22Rv1 (cell line): ENCODE measurements around the gene TRH.

Experiments
- H3K27ac ChIP-seq: fragments of 450-650 bp; 2 replicates; pipeline ENCODE4 v1.5.1; 2017
- ZFX ChIP-seq: fragments of 450-650 bp; IDR thresholded peaks from 2 replicates; pipeline ENCODE4 v1.6.1; 2017; ENCODE audit warnings: antibody characterized with exemption, borderline replicate concordance
- TF ChIP-seq, protein P1 (sequence below): fragments of 450-650 bp; IDR thresholded peaks from 2 replicates; pipeline ENCODE4 v1.5.1; 2017; ENCODE audit warnings: mild to moderate bottlenecking

Gene TRH

DNA sequence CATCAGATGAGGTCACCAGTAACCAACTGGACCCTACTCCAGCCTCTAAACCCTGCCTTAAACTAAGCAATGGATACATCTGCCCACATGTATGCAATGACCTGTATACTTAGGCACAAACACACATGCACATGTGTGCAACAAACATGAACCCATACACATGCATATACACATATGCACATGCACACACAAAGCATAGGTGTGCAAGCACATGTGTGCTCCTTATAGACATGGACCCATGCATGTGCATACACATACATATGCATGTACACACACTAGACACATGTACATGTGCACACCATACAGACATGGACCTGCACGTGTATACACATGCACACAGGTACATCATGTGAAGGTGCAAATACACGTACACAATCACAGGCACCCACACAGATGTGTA lies 8.6 kb upstream of the TRH start:
- no peak overlapping the region for H3K27ac ChIP-seq
- TF ChIP-seq, protein P1, sequence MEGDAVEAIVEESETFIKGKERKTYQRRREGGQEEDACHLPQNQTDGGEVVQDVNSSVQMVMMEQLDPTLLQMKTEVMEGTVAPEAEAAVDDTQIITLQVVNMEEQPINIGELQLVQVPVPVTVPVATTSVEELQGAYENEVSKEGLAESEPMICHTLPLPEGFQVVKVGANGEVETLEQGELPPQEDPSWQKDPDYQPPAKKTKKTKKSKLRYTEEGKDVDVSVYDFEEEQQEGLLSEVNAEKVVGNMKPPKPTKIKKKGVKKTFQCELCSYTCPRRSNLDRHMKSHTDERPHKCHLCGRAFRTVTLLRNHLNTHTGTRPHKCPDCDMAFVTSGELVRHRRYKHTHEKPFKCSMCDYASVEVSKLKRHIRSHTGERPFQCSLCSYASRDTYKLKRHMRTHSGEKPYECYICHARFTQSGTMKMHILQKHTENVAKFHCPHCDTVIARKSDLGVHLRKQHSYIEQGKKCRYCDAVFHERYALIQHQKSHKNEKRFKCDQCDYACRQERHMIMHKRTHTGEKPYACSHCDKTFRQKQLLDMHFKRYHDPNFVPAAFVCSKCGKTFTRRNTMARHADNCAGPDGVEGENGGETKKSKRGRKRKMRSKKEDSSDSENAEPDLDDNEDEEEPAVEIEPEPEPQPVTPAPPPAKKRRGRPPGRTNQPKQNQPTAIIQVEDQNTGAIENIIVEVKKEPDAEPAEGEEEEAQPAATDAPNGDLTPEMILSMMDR, result no peak
- TF ChIP-seq ZFX, result no peak

DNA sequence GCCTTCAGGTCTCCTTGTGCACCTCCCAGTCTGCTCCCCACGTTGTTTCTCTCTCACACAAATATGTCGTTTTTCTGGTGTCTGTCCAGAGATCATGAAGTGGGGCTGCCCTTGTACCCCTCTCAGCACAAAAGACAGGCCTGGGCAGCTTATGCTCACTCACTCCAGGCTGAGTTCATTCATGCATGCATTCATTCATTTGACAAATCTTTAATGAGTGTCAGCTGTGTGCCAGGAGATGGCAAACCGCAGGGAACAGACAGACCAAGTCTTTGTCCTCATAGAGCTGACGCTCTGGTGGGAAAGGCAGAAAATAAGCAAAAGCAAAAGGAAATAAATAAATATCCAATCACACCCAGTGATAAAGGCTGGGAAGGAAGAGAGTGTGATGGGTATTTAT lies 7.6 kb upstream of the TRH start:
- H3K27ac ChIP-seq, result no peak overlapping the region
- no peak for TF ChIP-seq ZFX
- TF ChIP-seq, protein P1, result no peak

DNA sequence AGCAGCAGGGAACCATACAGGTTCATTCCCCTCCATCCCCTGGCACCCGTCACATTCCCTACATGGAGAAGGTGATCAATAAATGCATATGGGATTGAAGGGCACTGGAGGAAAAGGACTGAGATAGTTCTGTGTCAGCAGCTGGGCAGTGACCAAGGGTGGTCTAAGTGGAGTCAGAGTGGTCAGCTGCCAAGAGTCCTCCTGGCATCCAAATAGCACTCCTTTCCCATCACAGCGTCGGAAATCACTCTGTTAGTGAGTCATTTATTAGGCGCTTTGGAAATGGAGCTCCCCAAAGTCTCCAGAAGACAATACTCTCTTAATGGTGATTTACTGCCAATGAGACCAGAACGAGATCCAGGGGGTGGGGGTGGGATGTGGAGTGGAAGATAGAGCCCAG lies 6.8 kb upstream of the TRH start:
- no peak for TF ChIP-seq ZFX
- TF ChIP-seq, protein P1, result no peak

DNA sequence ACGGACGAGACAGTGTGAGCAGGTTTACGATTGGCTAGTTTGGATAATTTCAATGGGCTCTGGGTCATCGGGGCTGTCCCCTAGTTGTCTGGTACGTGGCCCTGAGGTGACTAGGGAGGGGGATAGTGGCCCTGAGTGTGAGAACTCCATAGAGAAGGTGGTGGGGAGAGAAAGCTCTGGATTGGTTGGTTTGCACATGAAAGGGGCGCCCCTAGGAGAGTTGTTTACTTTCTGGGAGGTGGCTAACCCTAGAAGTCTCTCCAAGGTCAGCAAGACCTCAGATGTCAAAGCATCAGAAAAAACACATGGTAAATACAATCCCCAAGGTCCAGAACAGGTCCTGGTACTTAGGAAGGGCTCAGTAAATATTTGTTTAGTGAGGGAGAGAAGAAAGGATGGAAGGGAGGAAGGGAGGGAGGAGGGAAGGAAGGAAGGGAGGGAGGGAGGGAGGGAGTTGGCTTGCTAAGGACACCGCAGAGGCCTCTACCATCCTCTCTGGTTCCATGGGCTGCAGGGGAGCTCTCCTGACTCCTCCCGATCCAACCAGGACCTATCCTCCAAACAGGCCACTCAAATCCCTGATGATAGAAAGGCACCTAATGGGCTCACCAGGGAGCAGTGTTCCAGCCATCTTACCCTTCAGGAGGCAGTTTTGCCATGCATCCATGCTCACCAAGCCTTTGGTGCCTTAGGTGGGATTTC lies 3.0 kb upstream of the TRH start:
- no peak for TF ChIP-seq ZFX
- TF ChIP-seq, protein P1, result no peak
- no peak overlapping the region for H3K27ac ChIP-seq

More for the DNA sequence above, 6.8 kb upstream of the TRH start:
- no peak overlapping the region for H3K27ac ChIP-seq

DNA sequence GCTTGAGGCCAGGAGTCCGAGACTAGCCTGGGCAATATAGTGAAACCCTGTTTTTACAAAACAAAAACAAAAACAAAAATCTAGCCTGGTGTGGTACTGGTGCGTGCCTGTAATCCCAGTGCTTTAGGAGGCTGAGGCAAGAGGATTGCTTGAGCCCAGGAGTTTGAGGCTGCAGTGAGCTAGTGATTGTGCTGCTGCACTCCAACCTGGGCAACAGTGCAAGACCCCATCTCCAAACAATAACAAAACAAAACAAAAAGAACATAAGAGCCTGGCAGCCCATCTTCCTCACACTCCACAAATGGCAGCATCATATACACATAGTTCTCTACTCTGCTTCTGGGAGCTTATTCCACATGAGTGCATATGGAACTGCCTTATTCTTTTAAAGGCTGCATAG lies 2.2 kb upstream of the TRH start:
- TF ChIP-seq ZFX, result no peak
- TF ChIP-seq, protein P1, result no peak
- H3K27ac ChIP-seq, result no peak overlapping the region

DNA sequence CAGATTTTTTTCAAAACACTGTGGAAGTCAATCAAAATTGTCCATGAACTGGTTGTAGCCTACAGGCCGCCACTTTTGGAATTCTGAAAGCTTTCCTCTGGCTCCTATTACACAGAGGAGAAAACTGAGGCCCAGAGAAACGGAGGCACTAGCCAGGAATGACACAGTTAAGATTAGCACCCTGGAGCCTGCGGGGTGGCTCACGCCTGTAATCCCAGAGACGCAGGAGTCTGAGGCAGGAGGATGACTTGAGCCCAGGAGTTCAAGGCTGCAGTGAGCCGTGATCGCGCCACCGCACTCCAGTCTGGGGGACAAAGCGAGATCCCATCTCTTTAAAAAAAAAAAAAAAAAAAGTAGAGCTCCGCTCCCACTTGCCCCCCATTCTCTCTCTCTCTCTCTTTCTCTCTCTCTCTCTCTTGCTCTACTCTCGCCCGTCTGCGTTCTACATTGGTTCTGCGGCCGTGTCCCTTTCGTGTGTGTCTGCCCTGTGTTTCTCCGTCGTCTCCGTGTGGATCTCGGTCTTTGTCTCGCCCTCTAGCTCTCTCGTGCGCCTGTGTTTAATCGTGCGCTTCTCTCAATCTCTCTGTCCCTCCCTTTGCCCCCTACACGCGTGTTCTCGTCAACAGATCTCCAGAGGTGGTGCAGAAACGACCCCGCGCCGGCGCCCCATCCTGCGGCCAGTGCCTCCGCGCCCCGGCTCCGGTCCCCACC lies 512 bp upstream of the TRH start:
- TF ChIP-seq, protein P1, result no peak
- TF ChIP-seq ZFX, result no peak

More for the DNA sequence above, 512 bp upstream of the TRH start:
- H3K27ac ChIP-seq, result no peak overlapping the region
